ENCODE results near the gene SELENOO. TPM values are rescaled to one million over a fixed set of nuclear protein-coding genes. Genes with fewer than 3 reads are reported as not detected.

SELENOO gene
- total RNA-seq, 1 experiment from 2014 or later, result 41.3 TPM

DNA sequence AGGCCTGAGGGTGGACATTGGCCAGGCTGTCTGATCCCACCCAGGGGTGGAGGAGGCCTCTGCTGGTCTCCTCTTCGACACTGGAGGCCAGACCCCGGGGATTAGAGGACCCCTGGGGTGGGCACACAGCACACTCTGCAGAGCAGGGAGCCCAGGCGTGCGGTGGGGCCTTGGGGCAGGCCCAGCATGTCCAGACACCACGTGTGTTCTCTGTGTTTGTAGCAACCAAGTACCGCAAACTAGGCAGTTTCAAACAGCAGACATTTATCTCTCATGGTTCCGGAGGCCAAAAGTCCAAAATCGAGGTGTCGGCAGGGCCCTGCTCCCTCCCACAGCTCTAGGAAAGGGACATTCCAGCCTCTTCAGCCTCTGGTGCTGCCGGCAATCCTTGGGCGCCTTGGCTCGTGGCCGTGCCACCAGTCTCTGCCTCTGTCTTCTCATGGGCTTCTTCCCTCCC, 28.8 kb upstream of the SELENOO start:
- no TSS peak for BruUV-seq (replicated peaks)
- DNase-seq (ENCODE audit: low spot score), result no peak
- TF ChIP-seq, protein P1, sequence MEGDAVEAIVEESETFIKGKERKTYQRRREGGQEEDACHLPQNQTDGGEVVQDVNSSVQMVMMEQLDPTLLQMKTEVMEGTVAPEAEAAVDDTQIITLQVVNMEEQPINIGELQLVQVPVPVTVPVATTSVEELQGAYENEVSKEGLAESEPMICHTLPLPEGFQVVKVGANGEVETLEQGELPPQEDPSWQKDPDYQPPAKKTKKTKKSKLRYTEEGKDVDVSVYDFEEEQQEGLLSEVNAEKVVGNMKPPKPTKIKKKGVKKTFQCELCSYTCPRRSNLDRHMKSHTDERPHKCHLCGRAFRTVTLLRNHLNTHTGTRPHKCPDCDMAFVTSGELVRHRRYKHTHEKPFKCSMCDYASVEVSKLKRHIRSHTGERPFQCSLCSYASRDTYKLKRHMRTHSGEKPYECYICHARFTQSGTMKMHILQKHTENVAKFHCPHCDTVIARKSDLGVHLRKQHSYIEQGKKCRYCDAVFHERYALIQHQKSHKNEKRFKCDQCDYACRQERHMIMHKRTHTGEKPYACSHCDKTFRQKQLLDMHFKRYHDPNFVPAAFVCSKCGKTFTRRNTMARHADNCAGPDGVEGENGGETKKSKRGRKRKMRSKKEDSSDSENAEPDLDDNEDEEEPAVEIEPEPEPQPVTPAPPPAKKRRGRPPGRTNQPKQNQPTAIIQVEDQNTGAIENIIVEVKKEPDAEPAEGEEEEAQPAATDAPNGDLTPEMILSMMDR (conservative IDR thresholded peaks at IDR 0.05; ENCODE audit: low read depth, low read length), result no peak
- TF ChIP-seq EZH2 (IDR thresholded peaks at IDR 0.05; ENCODE audit: borderline replicate concordance, low read depth, low read length, poor library complexity, severe bottlenecking), result no peak
- H3K36me3 ChIP-seq (ENCODE audit: insufficient read depth, low read length, poor library complexity, severe bottlenecking), result no peaks in the 10 kb centered on the region
- H3K27me3 ChIP-seq (replicated peaks; ENCODE audit: insufficient read depth, low read depth, low read length, poor library complexity), result no peaks in the 10 kb centered on the region
- intact Hi-C loops (cut with micrococcal nuclease; ENCODE audit: unreplicated experiment), result no loop called here
- CTCF ChIA-PET, result no interaction called here
- H3K4me1 ChIP-seq (ENCODE audit: insufficient read depth, low read length, poor library complexity, severe bottlenecking), result peaks cover 4% of the 10 kb centered on the region
- no peak overlapping the region for H3K4me3 ChIP-seq (ENCODE audit: low read depth, low read length, poor library complexity, severe bottlenecking)
- POLR2A ChIA-PET (ENCODE audit: low non-redundant PET), result no interaction called here
- H3K27ac ChIP-seq (ENCODE audit: low read depth, low read length, poor library complexity, severe bottlenecking), result no peak overlapping the region
- H3K9me3 ChIP-seq (ENCODE audit: low read depth, low read length, poor library complexity, severe bottlenecking), result no peaks in the 10 kb centered on the region

DNA sequence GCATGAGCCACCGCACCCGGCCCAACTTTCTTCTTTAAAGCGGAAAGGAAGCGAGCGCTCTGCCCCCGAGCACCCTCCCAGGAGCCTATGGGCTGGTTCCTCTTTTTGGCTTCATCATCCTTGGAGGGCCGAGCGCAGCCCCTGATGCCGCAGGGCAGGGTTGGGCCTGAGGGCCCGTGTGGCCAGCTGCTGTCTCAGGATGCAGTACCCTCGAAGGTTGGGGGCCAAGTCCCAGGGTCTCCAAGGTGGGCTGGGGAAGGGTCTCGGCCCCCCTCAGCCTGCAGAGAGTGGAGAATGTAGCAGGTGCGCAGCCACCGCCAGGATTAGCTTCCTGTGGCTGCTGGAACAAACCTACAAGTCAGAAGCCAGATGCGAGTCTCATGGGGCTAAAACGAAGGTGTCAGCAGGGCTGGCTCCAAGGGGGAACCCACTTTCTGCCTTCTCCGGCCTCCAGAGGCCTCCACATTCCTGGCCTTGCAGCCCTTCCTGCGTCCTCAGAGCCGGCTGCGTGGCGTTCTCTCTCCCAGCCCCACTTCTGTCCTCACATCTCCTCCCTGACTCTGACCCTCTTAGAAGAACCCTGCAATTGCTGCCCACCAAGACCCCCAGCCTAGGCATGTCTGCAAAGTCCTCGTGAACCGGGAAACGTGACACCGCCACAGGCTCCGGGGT, 27.4 kb upstream of the SELENOO start:
- H3K36me3 ChIP-seq (ENCODE audit: insufficient read depth, low read length, poor library complexity, severe bottlenecking), result no peaks in the 10 kb centered on the region
- no peak overlapping the region for H3K27ac ChIP-seq (ENCODE audit: low read depth, low read length, poor library complexity, severe bottlenecking)
- DNase-seq (ENCODE audit: low spot score), result no peak
- peaks cover 4% of the 10 kb centered on the region for H3K4me1 ChIP-seq (ENCODE audit: insufficient read depth, low read length, poor library complexity, severe bottlenecking)
- intact Hi-C loops (cut with micrococcal nuclease; ENCODE audit: unreplicated experiment), result no loop called here
- TF ChIP-seq, protein P1 (conservative IDR thresholded peaks at IDR 0.05; ENCODE audit: low read depth, low read length), result no peak
- no peak for TF ChIP-seq EZH2 (IDR thresholded peaks at IDR 0.05; ENCODE audit: borderline replicate concordance, low read depth, low read length, poor library complexity, severe bottlenecking)
- ChIA-PET CTCF (interaction anchor here (0.6 kb wide), 1 partner anchor 242 kb away, joined by 4 read pairs; no protein-coding TSS in a partner anchor), POLR2A (ENCODE audit: low non-redundant PET) (no interaction called here)
- no peaks in the 10 kb centered on the region for H3K27me3 ChIP-seq (replicated peaks; ENCODE audit: insufficient read depth, low read depth, low read length, poor library complexity)
- no TSS peak for BruUV-seq (replicated peaks)
- H3K9me3 ChIP-seq (ENCODE audit: low read depth, low read length, poor library complexity, severe bottlenecking), result no peaks in the 10 kb centered on the region
- H3K4me3 ChIP-seq (ENCODE audit: low read depth, low read length, poor library complexity, severe bottlenecking), result no peak overlapping the region

DNA sequence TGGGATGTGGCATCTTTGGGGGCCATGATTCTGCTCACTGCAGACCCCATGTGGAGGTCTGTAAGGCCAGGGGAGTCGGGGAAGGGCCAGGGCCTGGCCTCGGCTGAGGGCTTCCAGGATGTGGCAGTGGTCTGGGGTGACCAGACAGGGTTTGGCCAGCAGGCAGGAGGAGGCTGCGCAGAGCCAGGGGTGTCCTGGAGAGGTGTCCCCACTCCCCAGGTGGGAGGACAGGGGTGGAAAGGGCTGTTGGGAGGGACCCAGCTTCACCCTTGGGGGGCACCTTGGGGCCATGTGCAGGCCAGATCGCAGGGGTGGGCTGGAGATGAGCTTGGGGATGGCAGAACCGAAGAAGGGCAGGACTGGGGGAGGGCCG, 26.8 kb upstream of the SELENOO start:
- CTCF ChIA-PET, result interaction anchor here (0.6 kb wide), 1 partner anchor 243 kb away, joined by 4 read pairs; no protein-coding TSS in a partner anchor
- TF ChIP-seq EZH2 (IDR thresholded peaks at IDR 0.05; ENCODE audit: borderline replicate concordance, low read depth, low read length, poor library complexity, severe bottlenecking), result no peak
- TF ChIP-seq, protein P1 (conservative IDR thresholded peaks at IDR 0.05; ENCODE audit: low read depth, low read length), result no peak
- Histone ChIP-seq H3K4me3 (ENCODE audit: low read depth, low read length, poor library complexity, severe bottlenecking) (no peak overlapping the region), H3K27ac (ENCODE audit: low read depth, low read length, poor library complexity, severe bottlenecking) (no peak overlapping the region), H3K4me1 (ENCODE audit: insufficient read depth, low read length, poor library complexity, severe bottlenecking) (peaks cover 3% of the 10 kb centered on the region), H3K36me3 (ENCODE audit: insufficient read depth, low read length, poor library complexity, severe bottlenecking) (no peaks in the 10 kb centered on the region), H3K9me3 (ENCODE audit: low read depth, low read length, poor library complexity, severe bottlenecking) (no peaks in the 10 kb centered on the region), H3K27me3 (replicated peaks; ENCODE audit: insufficient read depth, low read depth, low read length, poor library complexity) (no peaks in the 10 kb centered on the region)
- intact Hi-C loops (cut with micrococcal nuclease; ENCODE audit: unreplicated experiment), result no loop called here
- no peak for DNase-seq (ENCODE audit: low spot score)
- no TSS peak for BruUV-seq (replicated peaks)
- POLR2A ChIA-PET (ENCODE audit: low non-redundant PET), result no interaction called here

All from A673 (cell line).